Umbilical cord (tissue), 2 donors: ENCODE results near the gene GPD2. TPM values are rescaled to one million over a fixed set of nuclear protein-coding genes. Genes with fewer than 3 reads are reported as not detected.

Experiments
- DNase-seq: peaks from one replicate; pipeline ENCODE4 v3.0.0-alpha.2; 2015; ENCODE audit warnings: low spot score
- total RNA-seq: library from RNA; depleted of rRNA; stranded (reverse); fragments of >200 nt; gene quantifications from one replicate; pipeline ENCODE4 v1.2.3, GENCODE V29; 2014; ENCODE audit warnings: low replicate concordance; ENCODE audit not compliant: insufficient read depth

The GPD2 gene
- 8.9 TPM for total RNA-seq

- peak; percentile 95 for DNase-seq
Measured at GRCh38 chr2:156435718-156436496, at the start of gene GPD2. GPD2 (plus strand) TSS chr2:156436379; CDS start chr2:156476106, 39,727 bp downstream.

- DNase-seq, result no peak
Measured at GRCh38 chr2:156394033-156394741, 42.0 kb upstream of the GPD2 start.

- no peak for DNase-seq
Measured at GRCh38 chr2:156396126-156396525, 40.1 kb upstream of the GPD2 start.

- DNase-seq, result no peak
Measured at GRCh38 chr2:156397229-156397628, 39.0 kb upstream of the GPD2 start.

GRCh38 chr2:156398176-156398575 lies 38.0 kb upstream of the GPD2 start:
- no peak for DNase-seq

- DNase-seq, result no peak
Measured at GRCh38 chr2:156399224-156399949, 36.8 kb upstream of the GPD2 start.

- no peak for DNase-seq
Measured at GRCh38 chr2:156399950-156400705, 36.1 kb upstream of the GPD2 start.

GRCh38 chr2:156400706-156401678 lies 35.2 kb upstream of the GPD2 start:
- peak; percentile 90 for DNase-seq

GRCh38 chr2:156401861-156402260 lies 34.3 kb upstream of the GPD2 start:
- no peak for DNase-seq

GRCh38 chr2:156405586-156405985 lies 30.6 kb upstream of the GPD2 start:
- DNase-seq, result peak; percentile 60

GRCh38 chr2:156411835-156412234 lies 24.3 kb upstream of the GPD2 start:
- DNase-seq, result no peak

GRCh38 chr2:156421851-156422250 lies 14.3 kb upstream of the GPD2 start:
- DNase-seq, result no peak

GRCh38 chr2:156423674-156424282 lies 12.4 kb upstream of the GPD2 start:
- DNase-seq, result no peak

GRCh38 chr2:156427074-156427473 lies 9.1 kb upstream of the GPD2 start:
- no peak for DNase-seq

GRCh38 chr2:156429211-156429610 lies 7.0 kb upstream of the GPD2 start:
- no peak for DNase-seq

- no peak for DNase-seq
Measured at GRCh38 chr2:156430236-156430979, 5.8 kb upstream of the GPD2 start.

- DNase-seq, result no peak
Measured at GRCh38 chr2:156430980-156431358, 5.2 kb upstream of the GPD2 start.

- peak; percentile 11 for DNase-seq
Measured at GRCh38 chr2:156434461-156435291, 1.5 kb upstream of the GPD2 start.
